GM12878 (cell line): ENCODE measurements around the gene BIRC3. TPM values are rescaled to one million over a fixed set of nuclear protein-coding genes. Genes with fewer than 3 reads are reported as not detected.

Experiments
- ATAC-seq: fragments of 200-7000 bp; cut with Tn5 transposase; 3 replicates; pipeline ENCODE4 v1.9.1; 2020; ENCODE audit warnings: mild to moderate bottlenecking, moderate library complexity
- BruUV-seq: library from RNA; stranded (reverse); fragments of 400-500 nt; replicated peaks from 2 replicates; lab custom pipeline; 2021; lab: Mats Ljungman, UMichigan
- CTCF ChIA-PET: fragments of 300-600 bp; sonication (Branson Sonifier 250); formaldehyde crosslinking; extraction: SDS; loops from one replicate; lab custom pipeline; 2021; ENCODE audit warnings: inconsistent platforms; lab: Yijun Ruan, JAX
- POLR2A ChIA-PET: fragments of 350-600 bp; formaldehyde crosslinking; extraction: SDS; loops from one replicate; lab custom pipeline; 2021; ENCODE audit warnings: inconsistent platforms; lab: Charles Lee
- RAD21 ChIA-PET: fragments of 300-600 bp; sonication (Branson Sonifier 250); formaldehyde crosslinking; loops from one replicate; lab custom pipeline; 2023; ENCODE audit warnings: antibody characterized with exemption; ENCODE audit not compliant: unreplicated experiment; lab: Charles Lee
- SMC1A ChIA-PET: fragments of 300-600 bp; sonication (Branson Sonifier 250); formaldehyde crosslinking; loops from one replicate; lab custom pipeline; 2023; ENCODE audit not compliant: unreplicated experiment, uncharacterized antibody; lab: Charles Lee
- DNase-seq: peaks from one replicate; pipeline ENCODE4 v3.0.0-alpha.2; 2011; ENCODE audit warnings: low read depth, low spot score
- FAIRE-seq: peaks from 3 replicates; lab custom pipeline; 2011; peaks lifted over from hg19 to GRCh38; lab: Jason Lieb, UNC
- H2AFZ ChIP-seq: 2 replicates; pipeline ENCODE4 v1.6.0; 2011; ENCODE audit warnings: low read depth, low read length, control low read depth; ENCODE audit not compliant: control insufficient read depth
- H3K27ac ChIP-seq: 2 replicates; pipeline ENCODE4 v1.5.1; 2011; ENCODE audit warnings: control low read depth; ENCODE audit not compliant: control insufficient read depth, insufficient read depth
- H3K27me3 ChIP-seq, 2 experiments: replicated peaks in 1 of 2; 2 replicates each; pipeline versions ENCODE4 v1.6.0 to v1.6.1; 2011; ENCODE audit warnings: low read length in 1 of 2; ENCODE audit not compliant: control insufficient read depth in 2 of 2, insufficient read depth in 2 of 2
- H3K36me3 ChIP-seq, 2 experiments: 2 replicates each; pipeline ENCODE4 v1.5.1; 2011; ENCODE audit warnings: low read length in 1 of 2; ENCODE audit not compliant: control insufficient read depth in 2 of 2, insufficient read depth in 2 of 2
- H3K4me1 ChIP-seq: 2 replicates; pipeline ENCODE4 v1.6.1; 2011; ENCODE audit warnings: mild to moderate bottlenecking, low read length, moderate library complexity, mixed read lengths; ENCODE audit not compliant: control insufficient read depth, insufficient read depth
- H3K4me2 ChIP-seq: 2 replicates; pipeline ENCODE4 v1.6.0; 2011; ENCODE audit warnings: control low read depth; ENCODE audit not compliant: control insufficient read depth, insufficient read depth
- H3K4me3 ChIP-seq: fragments of 200-600 bp; sonication (generic); 2 replicates; pipeline ENCODE4 v1.5.1; 2016
- H3K79me2 ChIP-seq: 2 replicates; pipeline ENCODE4 v1.6.0; 2011; ENCODE audit warnings: low read length; ENCODE audit not compliant: control insufficient read depth, insufficient read depth
- H3K9ac ChIP-seq: 2 replicates; pipeline ENCODE4 v1.8.0; 2011; ENCODE audit warnings: low read length, control low read depth, mixed read lengths; ENCODE audit not compliant: control insufficient read depth, insufficient read depth
- H3K9me3 ChIP-seq: replicated peaks from 3 replicates; pipeline ENCODE4 v1.5.1; 2011; ENCODE audit warnings: mild to moderate bottlenecking, low read length; ENCODE audit not compliant: control insufficient read depth, insufficient read depth
- H4K20me1 ChIP-seq: 2 replicates; pipeline ENCODE4 v1.6.0; 2011; ENCODE audit not compliant: control insufficient read depth, insufficient read depth
- CEBPB ChIP-seq, 2 experiments: fragments of 150-350 bp in 1 of 2; IDR thresholded peaks; 2 replicates each; pipeline ENCODE4 v1.6.1; 2012 to 2014; ENCODE audit warnings: low read depth in 2 of 2, low read length in 2 of 2, borderline replicate concordance in 1 of 2, inconsistent platforms in 1 of 2
- RFX5 ChIP-seq: IDR thresholded peaks from 2 replicates; pipeline ENCODE4 v1.6.1; 2011; ENCODE audit warnings: low read depth, low read length, improper control_type of control experiment
- SP1 ChIP-seq: IDR thresholded peaks from one replicate; pipeline ENCODE4 v1.6.1; 2011; ENCODE audit warnings: low read depth, low read length
- ZBED1 ChIP-seq: IDR thresholded peaks from 2 replicates; pipeline ENCODE4 v1.6.1; 2016; ENCODE audit warnings: borderline replicate concordance
- ZNF24 ChIP-seq: fragments of 450-650 bp; IDR thresholded peaks from 2 replicates; pipeline ENCODE4 v1.6.1; 2017; ENCODE audit warnings: antibody characterized with exemption, mild to moderate bottlenecking
- ZNF384 ChIP-seq: IDR thresholded peaks from 2 replicates; pipeline ENCODE4 v1.6.1; 2012; ENCODE audit warnings: low read depth, mild to moderate bottlenecking, low read length, improper control_type of control experiment, borderline replicate concordance
- WGBS: methylation state at CpG from one replicate; pipeline ENCODE4 v1.1.6; 2016; ENCODE audit warnings: low lambda C conversion rate; ENCODE audit not compliant: insufficient replicate concordance, insufficient coverage; ENCODE audit errors: missing lambda C conversion rate; 5-methylcytosine and 5-hydroxymethylcytosine counted together
- in situ Hi-C: fragments of 300-500 bp; cut with MboI; formaldehyde crosslinking; loops from 9 replicates; pipeline ENCODE4 v1.14.3; 2018; ENCODE audit warnings: mixed read lengths
- intact Hi-C: fragments of 100-400 bp; cut with micrococcal nuclease; formaldehyde crosslinking; loops from one replicate; pipeline ENCODE4 v1.14.2; 2022; ENCODE audit not compliant: unreplicated experiment
- polyA plus RNA-seq, 11 experiments: library from polyadenylated mRNA; depleted of rRNA in 4 of 11; unstranded in 6 of 11; stranded (reverse) in 5 of 11; fragments of >200 nt; fragmentation: Nextera tagmentation in 4 of 11; fragmentation: Illumina TruSeq in 1 of 11; extraction: Ambion mirVana in 4 of 11; extraction: Trizol in 1 of 11; gene quantifications; 1 replicate in 1 of 11; 2 replicates in 10 of 11; pipeline versions ENCODE4 v1.2.1 to v1.2.3, GENCODE V29; 2011 to 2016; ENCODE audit warnings: inconsistent platforms in 2 of 11, missing spikeins in 2 of 11, low read depth in 1 of 11
- total RNA-seq, 4 experiments: library from RNA; depleted of rRNA in 3 of 4; stranded (reverse); fragments of >200 nt in 3 of 4; fragmentation: Illumina TruSeq in 1 of 4; extraction: Trizol in 1 of 4; gene quantifications; 2 replicates each; pipeline versions ENCODE4 v1.2.1 to v1.2.3, GENCODE V29; 2013 to 2021
- TF ChIP-seq, protein P1 (sequence below): fragments of 450-650 bp; IDR thresholded peaks from 2 replicates; pipeline ENCODE4 v1.6.1; 2016; ENCODE audit warnings: mild to moderate bottlenecking

Gene BIRC3
- total and polyA plus RNA-seq, 10 of the 15 experiments (the other 5 are each of a cell fraction or from before 2014, with no cell fraction given): 42.1 to 351 (median 83.7) TPM

DNA sequence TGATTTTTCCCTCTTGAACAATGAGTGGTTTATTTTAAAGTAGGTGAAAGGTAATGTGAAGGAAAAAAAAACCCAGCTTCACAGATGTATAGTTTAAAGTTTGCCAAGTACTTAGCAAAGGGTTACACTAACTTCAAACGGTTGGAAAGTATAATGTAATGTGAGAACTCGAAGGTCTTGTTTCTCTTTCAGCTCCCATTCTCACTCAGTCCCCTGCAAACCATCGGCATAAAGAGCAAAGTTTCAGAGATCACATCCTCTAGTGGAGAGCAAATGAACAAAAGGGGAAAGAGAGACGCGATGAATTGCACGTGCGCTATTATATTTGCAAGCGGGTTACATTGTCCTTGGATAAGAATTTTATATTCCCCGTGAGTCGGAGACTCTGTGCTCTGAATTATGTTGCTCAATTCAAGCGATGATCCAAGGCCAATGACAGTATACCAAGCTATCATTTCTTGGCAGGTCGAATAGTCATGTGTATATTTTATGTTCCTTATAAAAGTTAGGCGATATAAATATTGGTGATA, 37.6 kb upstream of the BIRC3 start (continued):
- TF ChIP-seq ZNF384 (peak; percentile 40; the same call in 1 of the 2 replicates), RFX5 (0 out of 2 replicates have a peak, but pooled peaks have one; percentile 14)

DNA sequence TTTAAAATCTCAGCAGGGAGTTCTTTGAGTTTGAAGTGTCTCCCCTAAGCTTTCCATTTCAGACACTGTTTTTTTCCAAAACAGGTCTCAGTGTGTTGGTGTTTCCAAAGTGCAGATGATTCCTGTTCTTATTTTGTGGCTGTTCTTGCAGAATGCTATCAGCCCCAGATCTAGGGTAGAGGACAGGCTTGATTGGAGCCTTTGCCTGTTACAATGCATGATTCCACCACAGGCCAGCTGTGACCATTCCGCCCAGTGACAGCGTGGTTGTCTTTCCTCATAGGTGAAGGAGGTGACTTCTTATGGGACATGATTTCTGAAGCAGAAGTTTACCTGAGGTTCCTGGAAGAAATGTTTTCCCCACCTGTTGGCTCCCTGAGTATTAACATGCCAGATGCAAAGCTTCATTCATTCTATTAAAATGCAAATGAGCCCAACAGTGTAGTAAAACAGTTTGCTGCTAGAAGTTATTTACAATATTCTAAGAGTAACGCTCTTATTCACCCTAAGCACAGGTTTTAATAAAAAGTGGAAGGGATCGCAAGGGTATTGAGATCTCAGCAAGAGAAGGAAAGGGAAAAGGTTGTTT, 36.9 kb upstream of the BIRC3 start:
- ChIA-PET SMC1A (interaction anchor here (0.9 to 2.7 kb wide), 13 partner anchors 8 to 386 kb away, joined by 3 to 19 read pairs (median 5); no protein-coding TSS in a partner anchor), CTCF (interaction anchor here (1.0 to 5.5 kb wide), 12 partner anchors 7 to 386 kb away, joined by 3 to 38 read pairs (median 6); no protein-coding TSS in a partner anchor), POLR2A (interaction anchor here (0.7 to 1.5 kb wide), 3 partner anchors 10 to 332 kb away, joined by 3 to 4 read pairs (median 4); no protein-coding TSS in a partner anchor), RAD21 (interaction anchor here (0.6 to 2.4 kb wide), 13 partner anchors 9 to 756 kb away, joined by 3 to 13 read pairs (median 4); no protein-coding TSS in a partner anchor)
- TF ChIP-seq ZNF24 (no peak), ZBED1 (no peak), CEBPB (IDR thresholded peaks at IDR 0.05; ENCODE audit: borderline replicate concordance in 1 of 2, low read depth in 2 of 2, low read length in 2 of 2) (no peak), SP1 (no peak)
- TF ChIP-seq, protein P1, sequence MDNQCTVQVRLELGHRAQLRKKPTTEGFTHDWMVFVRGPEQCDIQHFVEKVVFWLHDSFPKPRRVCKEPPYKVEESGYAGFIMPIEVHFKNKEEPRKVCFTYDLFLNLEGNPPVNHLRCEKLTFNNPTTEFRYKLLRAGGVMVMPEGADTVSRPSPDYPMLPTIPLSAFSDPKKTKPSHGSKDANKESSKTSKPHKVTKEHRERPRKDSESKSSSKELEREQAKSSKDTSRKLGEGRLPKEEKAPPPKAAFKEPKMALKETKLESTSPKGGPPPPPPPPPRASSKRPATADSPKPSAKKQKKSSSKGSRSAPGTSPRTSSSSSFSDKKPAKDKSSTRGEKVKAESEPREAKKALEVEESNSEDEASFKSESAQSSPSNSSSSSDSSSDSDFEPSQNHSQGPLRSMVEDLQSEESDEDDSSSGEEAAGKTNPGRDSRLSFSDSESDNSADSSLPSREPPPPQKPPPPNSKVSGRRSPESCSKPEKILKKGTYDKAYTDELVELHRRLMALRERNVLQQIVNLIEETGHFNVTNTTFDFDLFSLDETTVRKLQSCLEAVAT: no peak
- in situ Hi-C loops (no loop called here), intact Hi-C loops (no loop called here)
- H3K4me2 ChIP-seq: peak overlapping the region; percentile 41; the same call in 1 of the 2 replicates
- no peaks in the 10 kb centered on the region; the same call in 2 of the 3 replicates for H3K9me3 ChIP-seq
- no peaks in the 10 kb centered on the region for H3K36me3 ChIP-seq
- DNase-seq (no peak), ATAC-seq (peak; percentile 55), FAIRE-seq (no peak)
- no peak overlapping the region for H3K27ac ChIP-seq
- no TSS peak for BruUV-seq
- H3K79me2 ChIP-seq: no peaks in the 10 kb centered on the region
- no peak overlapping the region for H3K4me3 ChIP-seq
- no peaks in the 10 kb centered on the region for H4K20me1 ChIP-seq
- H3K9ac ChIP-seq: no peak overlapping the region
- H2AFZ ChIP-seq: peak overlapping the region; percentile 28
- H3K27me3 ChIP-seq: no peaks in the 10 kb centered on the region
- WGBS: 63% methylated on average over 4 of the region's 4 CpGs
- H3K4me1 ChIP-seq: peaks cover 4% of the 10 kb centered on the region; the same call in 1 of the 2 replicates
